ENCODE measurements around the gene SYTL5. TPM values are rescaled to one million over a fixed set of nuclear protein-coding genes. Genes with fewer than 3 reads are reported as not detected.

Gene SYTL5
- total RNA-seq, 4 donors from 2014 or later = not detected

DNA sequence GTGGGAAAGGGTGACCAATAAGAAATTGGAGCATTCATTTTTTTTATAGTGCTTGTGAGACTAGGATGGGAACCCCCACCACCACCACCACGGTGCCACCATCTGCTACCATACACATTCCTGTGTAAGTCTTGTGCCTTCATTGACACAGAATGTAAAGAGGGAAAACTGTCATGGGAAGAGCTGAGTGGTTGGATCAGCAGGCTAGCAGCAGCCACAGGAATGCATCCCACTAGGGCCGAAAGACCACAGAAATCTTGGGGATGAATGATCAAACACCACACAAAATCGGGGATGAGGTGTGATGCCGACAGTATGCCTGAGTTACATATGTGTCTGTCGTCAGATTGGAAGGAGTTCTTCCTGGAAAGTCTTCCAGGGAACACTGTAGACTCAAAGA is 145.1 kb downstream of the SYTL5 start:
- intact Hi-C loops (cut with DNase I) = no loop called here
- Histone ChIP-seq H3K4me3 (no peak overlapping the region), H3K27ac (replicated peaks in 1 of 4) (no peak overlapping the region), H3K27me3 (no peaks in the 10 kb centered on the region), H3K4me1 (no peaks in the 10 kb centered on the region), H3K9me3 (no peaks in the 10 kb centered on the region), H3K36me3 (peaks cover 0 to 4% (median 2%) of the 10 kb centered on the region in 4 donors)
- no peak for DNase-seq (ENCODE audit: extremely low spot score)
- 68% methylated on average over 5 of the region's 5 CpGs for WGBS
- TF ChIP-seq EP300 (IDR thresholded peaks at IDR 0.05) = no peak

DNA sequence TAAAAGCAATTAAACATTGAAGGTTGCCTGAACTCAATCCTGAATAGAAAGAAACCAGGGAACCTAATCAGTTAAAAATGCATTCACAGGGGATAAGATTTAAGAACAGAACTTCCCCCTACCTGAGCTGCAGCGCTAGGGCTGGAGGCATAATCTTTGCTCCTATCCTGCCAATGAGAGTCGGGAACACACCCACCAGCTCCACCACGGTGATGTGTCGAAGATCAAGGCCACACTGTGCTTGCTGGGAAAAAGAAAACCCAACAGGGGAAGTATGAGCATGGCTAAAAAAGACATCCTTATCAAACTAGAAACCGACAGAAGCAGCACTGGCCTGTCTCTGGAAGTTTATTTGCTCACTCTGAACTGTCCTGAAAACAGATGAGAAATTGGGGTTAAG is 148.0 kb downstream of the SYTL5 start:
- 51% methylated on average over 5 of the region's 5 CpGs for WGBS
- intact Hi-C loops (cut with DNase I) = no loop called here
- Histone ChIP-seq H3K4me3 (no peak overlapping the region), H3K36me3 (peaks cover 0 to 5% (median 2%) of the 10 kb centered on the region in 4 donors), H3K27me3 (no peaks in the 10 kb centered on the region), H3K4me1 (no peaks in the 10 kb centered on the region), H3K27ac (replicated peaks in 1 of 4) (no peak overlapping the region), H3K9me3 (no peaks in the 10 kb centered on the region)
- TF ChIP-seq EP300 (IDR thresholded peaks at IDR 0.05) (no peak), POLR2A (IDR thresholded peaks at IDR 0.05; ENCODE audit: low read depth) (no peak), POLR2AphosphoS5 (IDR thresholded peaks at IDR 0.05) (no peak)
- TF ChIP-seq, protein P1, sequence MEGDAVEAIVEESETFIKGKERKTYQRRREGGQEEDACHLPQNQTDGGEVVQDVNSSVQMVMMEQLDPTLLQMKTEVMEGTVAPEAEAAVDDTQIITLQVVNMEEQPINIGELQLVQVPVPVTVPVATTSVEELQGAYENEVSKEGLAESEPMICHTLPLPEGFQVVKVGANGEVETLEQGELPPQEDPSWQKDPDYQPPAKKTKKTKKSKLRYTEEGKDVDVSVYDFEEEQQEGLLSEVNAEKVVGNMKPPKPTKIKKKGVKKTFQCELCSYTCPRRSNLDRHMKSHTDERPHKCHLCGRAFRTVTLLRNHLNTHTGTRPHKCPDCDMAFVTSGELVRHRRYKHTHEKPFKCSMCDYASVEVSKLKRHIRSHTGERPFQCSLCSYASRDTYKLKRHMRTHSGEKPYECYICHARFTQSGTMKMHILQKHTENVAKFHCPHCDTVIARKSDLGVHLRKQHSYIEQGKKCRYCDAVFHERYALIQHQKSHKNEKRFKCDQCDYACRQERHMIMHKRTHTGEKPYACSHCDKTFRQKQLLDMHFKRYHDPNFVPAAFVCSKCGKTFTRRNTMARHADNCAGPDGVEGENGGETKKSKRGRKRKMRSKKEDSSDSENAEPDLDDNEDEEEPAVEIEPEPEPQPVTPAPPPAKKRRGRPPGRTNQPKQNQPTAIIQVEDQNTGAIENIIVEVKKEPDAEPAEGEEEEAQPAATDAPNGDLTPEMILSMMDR (IDR thresholded peaks at IDR 0.05) = no peak
- no peak for DNase-seq (ENCODE audit: extremely low spot score)

DNA sequence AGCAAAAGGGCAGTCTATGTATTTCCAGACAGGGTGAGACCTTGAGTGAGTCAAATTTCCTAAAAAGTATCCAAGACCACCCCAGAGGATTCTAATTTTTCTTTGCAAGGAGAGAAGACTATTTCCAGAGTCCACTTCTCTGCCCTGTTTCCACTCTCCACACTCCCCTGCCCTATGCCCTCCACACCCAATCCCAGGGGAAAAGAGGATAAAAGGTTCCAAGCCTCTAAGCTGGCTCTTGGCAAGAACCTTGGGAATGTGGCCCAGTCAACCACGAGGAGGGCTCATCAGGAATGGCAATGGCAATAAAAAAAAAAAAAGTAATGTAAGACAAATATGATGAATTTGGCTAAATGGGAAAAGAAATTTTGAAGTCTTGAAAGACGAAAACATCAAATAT is 148.5 kb downstream of the SYTL5 start:
- WGBS = 41% methylated on average over 2 of the region's 2 CpGs
- no peaks in the 10 kb centered on the region for H3K9me3 ChIP-seq
- no peaks in the 10 kb centered on the region for H3K4me1 ChIP-seq
- H3K4me3 ChIP-seq = no peak overlapping the region
- no peak for DNase-seq (ENCODE audit: extremely low spot score)
- no peak overlapping the region for H3K27ac ChIP-seq (replicated peaks in 1 of 4)
- intact Hi-C loops (cut with DNase I) = no loop called here
- TF ChIP-seq POLR2AphosphoS5 (IDR thresholded peaks at IDR 0.05) = no peak
- TF ChIP-seq, protein P1 (IDR thresholded peaks at IDR 0.05) = no peak
- TF ChIP-seq EP300 (IDR thresholded peaks at IDR 0.05) = no peak
- TF ChIP-seq POLR2A (IDR thresholded peaks at IDR 0.05; ENCODE audit: low read depth) = no peak
- H3K27me3 ChIP-seq = no peaks in the 10 kb centered on the region
- H3K36me3 ChIP-seq = peaks cover 0 to 5% (median 2%) of the 10 kb centered on the region in 4 donors

DNA sequence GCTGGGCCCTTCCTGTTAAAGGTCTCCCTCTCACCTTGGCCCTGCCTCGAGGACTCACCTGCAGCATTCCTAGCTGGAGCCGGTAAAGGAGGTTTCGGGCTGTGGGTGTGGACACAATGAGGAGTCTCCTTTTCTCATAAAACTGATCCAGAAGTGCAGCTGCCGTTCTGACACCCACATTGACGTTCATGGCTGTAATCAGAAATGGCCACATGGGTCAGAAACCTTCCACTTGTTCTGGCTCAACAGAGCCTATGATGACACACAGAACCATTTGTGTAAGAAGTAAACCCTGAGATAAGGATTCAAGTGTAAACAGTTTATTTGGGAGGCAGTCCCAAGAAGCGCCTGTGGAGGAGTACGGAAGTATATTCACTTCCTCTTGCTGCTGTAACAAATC is 150.5 kb downstream of the SYTL5 start:
- Histone ChIP-seq H3K27me3 (no peaks in the 10 kb centered on the region), H3K9me3 (no peaks in the 10 kb centered on the region), H3K27ac (replicated peaks in 1 of 4) (no peak overlapping the region), H3K4me3 (no peak overlapping the region), H3K4me1 (no peaks in the 10 kb centered on the region), H3K36me3 (peaks cover 0 to 15% (median 2%) of the 10 kb centered on the region in 4 donors)
- 64% methylated on average over 6 of the region's 7 CpGs for WGBS
- no peak for DNase-seq (ENCODE audit: extremely low spot score)
- intact Hi-C loops (cut with DNase I) = no loop called here
- TF ChIP-seq, protein P1 (IDR thresholded peaks at IDR 0.05) = no peak
- TF ChIP-seq POLR2A (IDR thresholded peaks at IDR 0.05; ENCODE audit: low read depth) (no peak), POLR2AphosphoS5 (IDR thresholded peaks at IDR 0.05) (no peak), EP300 (IDR thresholded peaks at IDR 0.05) (no peak)

DNA sequence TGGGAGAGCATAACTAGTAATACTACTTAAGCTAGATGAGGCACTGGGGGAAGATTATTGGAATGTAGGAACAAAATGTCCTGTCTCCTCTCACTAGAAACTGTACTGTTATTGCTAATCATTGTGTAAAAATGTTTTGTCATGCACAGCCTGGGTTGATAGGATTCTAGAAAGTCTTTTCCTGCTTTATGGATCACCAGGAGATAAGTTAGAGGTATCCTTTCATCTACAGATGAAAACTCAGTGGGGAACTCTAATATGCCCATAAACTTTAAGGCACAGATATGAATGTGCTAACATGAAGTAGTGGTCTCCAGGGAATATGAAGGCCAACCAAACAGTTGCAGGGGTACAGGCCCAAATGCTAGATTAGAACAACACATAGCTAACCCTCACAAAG is 156.8 kb downstream of the SYTL5 start:
- TF ChIP-seq, protein P1 (IDR thresholded peaks at IDR 0.05) = no peak
- TF ChIP-seq EP300 (IDR thresholded peaks at IDR 0.05) (no peak), POLR2A (IDR thresholded peaks at IDR 0.05; ENCODE audit: low read depth) (no peak), POLR2AphosphoS5 (IDR thresholded peaks at IDR 0.05) (no peak)
- DNase-seq (ENCODE audit: extremely low spot score) = no peak
- no peaks in the 10 kb centered on the region for H3K27me3 ChIP-seq
- no peak overlapping the region for H3K4me3 ChIP-seq
- no peak overlapping the region for H3K27ac ChIP-seq (replicated peaks in 1 of 4)
- no peaks in the 10 kb centered on the region for H3K4me1 ChIP-seq
- H3K36me3 ChIP-seq = peaks cover 0 to 10% (median 0%) of the 10 kb centered on the region in 4 donors
- no peaks in the 10 kb centered on the region for H3K9me3 ChIP-seq
- intact Hi-C loops (cut with DNase I) = no loop called here

All from esophagus muscularis mucosa (tissue), 4 donors.